HCT116 (cell line): ENCODE measurements around the gene BSPH1. TPM values are rescaled to one million over a fixed set of nuclear protein-coding genes. Genes with fewer than 3 reads are reported as not detected.

Source experiments
- ATAC-seq: fragments of 200-7000 bp; cut with Tn5 transposase; 2 replicates; pipeline ENCODE4 v1.9.1; 2020; ENCODE audit warnings: mild to moderate bottlenecking, moderate library complexity
- BruUV-seq: library from RNA; stranded (reverse); fragments of 400-500 nt; replicated peaks from 2 replicates; lab custom pipeline; 2021; lab: Mats Ljungman, UMichigan
- CTCF ChIA-PET: fragments of 300-600 bp; sonication (Branson Sonifier 250); formaldehyde crosslinking; loops from one replicate; lab custom pipeline; 2021; ENCODE audit warnings: antibody characterized with exemption; lab: Charles Lee
- POLR2A ChIA-PET: fragments of 300-600, 350-600 bp; sonication (Branson Sonifier 250); formaldehyde crosslinking; loops from one replicate; lab custom pipeline; 2021; ENCODE audit warnings: antibody characterized with exemption; lab: Charles Lee
- RAD21 ChIA-PET, 2 experiments: fragments of 300-600 bp; sonication (Branson Sonifier 250); formaldehyde crosslinking; loops; one replicate each; lab custom pipeline; 2023; ENCODE audit warnings: low total read pairs in 2 of 2; ENCODE audit not compliant: uncharacterized antibody in 2 of 2, unreplicated experiment in 2 of 2, low non-redundant PET in 1 of 2; lab: Charles Lee
- DNase-seq: peaks from one replicate; pipeline ENCODE4 v3.0.0-alpha.2; 2010; ENCODE audit warnings: low read depth, low spot score
- H2AFZ ChIP-seq: fragments of 200-600 bp; shearing (Covaris generic), sonication (generic); 2 replicates; pipeline ENCODE4 v1.6.1; 2017; ENCODE audit warnings: low read depth, mixed run types, mixed read lengths, antibody characterized with exemption, low read length; ENCODE audit not compliant: poor library complexity, severe bottlenecking
- H3K27ac ChIP-seq: 2 replicates; pipeline ENCODE4 v1.5.1; 2012; ENCODE audit warnings: low read depth, low read length
- H3K27me3 ChIP-seq: fragments of 200-600 bp; sonication (generic); 2 replicates; pipeline ENCODE4 v1.6.1; 2016; ENCODE audit warnings: mixed run types, low read length, mixed read lengths; ENCODE audit not compliant: insufficient read depth
- H3K36me3 ChIP-seq, 2 experiments: fragments of 200-500 bp in 1 of 2; fragments of 200-600 bp in 1 of 2; sonication (Bioruptor generic) in 1 of 2; sonication (generic) in 1 of 2; 2 replicates each; pipeline versions ENCODE4 v1.5.1 to v1.6.1; 2014 to 2016; ENCODE audit warnings: low read length in 2 of 2, inconsistent platforms in 1 of 2, mixed read lengths in 1 of 2, mixed run types in 1 of 2; ENCODE audit not compliant: insufficient read depth in 2 of 2, control insufficient read depth in 1 of 2
- H3K4me1 ChIP-seq, 2 experiments: fragments of 200-600 bp in 1 of 2; sonication (generic) in 1 of 2; 2 replicates each; pipeline versions ENCODE4 v1.5.1 to v1.6.1; 2012 to 2017; ENCODE audit warnings: low read length in 2 of 2, inconsistent platforms in 1 of 2, mild to moderate bottlenecking in 1 of 2, mixed read lengths in 1 of 2, mixed run types in 1 of 2, moderate library complexity in 1 of 2; ENCODE audit not compliant: insufficient read depth in 2 of 2, control insufficient read depth in 1 of 2
- H3K4me2 ChIP-seq: fragments of 200-600 bp; sonication (generic); 2 replicates; pipeline ENCODE4 v1.6.1; 2017; ENCODE audit warnings: mixed run types, low read length, mixed read lengths
- H3K4me3 ChIP-seq, 2 experiments: fragments of 200-600 bp in 1 of 2; sonication (generic) in 1 of 2; replicated peaks in 1 of 2; 2 replicates each; pipeline ENCODE4 v1.5.1; 2011 to 2016; ENCODE audit warnings: low read length in 2 of 2, control low read depth in 1 of 2, low read depth in 1 of 2, mild to moderate bottlenecking in 1 of 2, mixed read lengths in 1 of 2, mixed run types in 1 of 2
- H3K79me2 ChIP-seq: fragments of 200-600 bp; sonication (generic); 2 replicates; pipeline ENCODE4 v1.6.1; 2017; ENCODE audit warnings: mild to moderate bottlenecking, mixed run types, low read length, moderate library complexity, mixed read lengths; ENCODE audit not compliant: insufficient read depth
- H3K9ac ChIP-seq: fragments of 200-600 bp; sonication (generic); 2 replicates; pipeline ENCODE4 v1.6.1; 2016; ENCODE audit warnings: low read length, mixed read lengths
- H3K9me2 ChIP-seq: fragments of 200-600 bp; sonication (generic), shearing (Covaris generic); 2 replicates; pipeline ENCODE4 v1.6.1; 2017; ENCODE audit warnings: mixed run types, mild to moderate bottlenecking, moderate library complexity; ENCODE audit not compliant: insufficient read depth
- H3K9me3 ChIP-seq, 2 experiments: fragments of 200-500 bp in 1 of 2; fragments of 200-600 bp in 1 of 2; sonication (Bioruptor generic) in 1 of 2; sonication (generic) in 1 of 2; 2 replicates each; pipeline ENCODE4 v1.6.1; 2014 to 2017; ENCODE audit warnings: low read length in 2 of 2, mixed read lengths in 2 of 2, inconsistent platforms in 1 of 2, low read depth in 1 of 2, mild to moderate bottlenecking in 1 of 2, mixed run types in 1 of 2, moderate library complexity in 1 of 2; ENCODE audit not compliant: control insufficient read depth in 1 of 2, insufficient read depth in 1 of 2
- H4K20me1 ChIP-seq: fragments of 200-600 bp; sonication (generic), shearing (Covaris generic); 2 replicates; pipeline ENCODE4 v1.6.1; 2017; ENCODE audit warnings: mixed run types, mild to moderate bottlenecking, moderate library complexity; ENCODE audit not compliant: insufficient read depth
- ATF3 ChIP-seq: IDR thresholded peaks from 2 replicates; pipeline ENCODE4 v1.6.1; 2012
- CBX3 ChIP-seq: IDR thresholded peaks from 2 replicates; pipeline ENCODE4 v1.6.1; 2012; ENCODE audit warnings: low read depth
- CTCF ChIP-seq, 3 experiments: fragments of 200-600 bp in 1 of 3; sonication (generic) in 1 of 3; IDR thresholded peaks in 2 of 3; conservative IDR thresholded peaks in 1 of 3; 2 replicates each; pipeline ENCODE4 v1.5.1; 2012 to 2017; ENCODE audit warnings: low read depth in 2 of 3, low read length in 2 of 3, antibody characterized with exemption in 1 of 3, borderline replicate concordance in 1 of 3, control low read depth in 1 of 3, mild to moderate bottlenecking in 1 of 3, mixed read lengths in 1 of 3, mixed run types in 1 of 3, moderate library complexity in 1 of 3; ENCODE audit not compliant: insufficient read depth in 1 of 3
- ELF1 ChIP-seq: IDR thresholded peaks from 2 replicates; pipeline ENCODE4 v1.6.1; 2012; ENCODE audit warnings: low read depth, borderline replicate concordance
- RAD21 ChIP-seq: IDR thresholded peaks from 2 replicates; pipeline ENCODE4 v1.6.1; 2012; ENCODE audit warnings: low read depth, mild to moderate bottlenecking
- SP1 ChIP-seq: IDR thresholded peaks from 2 replicates; pipeline ENCODE4 v1.6.1; 2012; ENCODE audit warnings: low read depth
- ZFX ChIP-seq: fragments of 450-650 bp; IDR thresholded peaks from 2 replicates; pipeline ENCODE4 v1.6.1; 2017
- intact Hi-C: fragments of 100-400 bp; cut with micrococcal nuclease; formaldehyde crosslinking; loops from 2 replicates; pipeline ENCODE4 v1.10.0; 2022
- total RNA-seq: library from RNA; stranded (reverse); gene quantifications from one replicate; pipeline ENCODE4 v1.2.1, GENCODE V29; 2021; ENCODE audit not compliant: unreplicated experiment

The BSPH1 gene
- total RNA-seq, 1 experiment from 2014 or later, result not detected

DNA sequence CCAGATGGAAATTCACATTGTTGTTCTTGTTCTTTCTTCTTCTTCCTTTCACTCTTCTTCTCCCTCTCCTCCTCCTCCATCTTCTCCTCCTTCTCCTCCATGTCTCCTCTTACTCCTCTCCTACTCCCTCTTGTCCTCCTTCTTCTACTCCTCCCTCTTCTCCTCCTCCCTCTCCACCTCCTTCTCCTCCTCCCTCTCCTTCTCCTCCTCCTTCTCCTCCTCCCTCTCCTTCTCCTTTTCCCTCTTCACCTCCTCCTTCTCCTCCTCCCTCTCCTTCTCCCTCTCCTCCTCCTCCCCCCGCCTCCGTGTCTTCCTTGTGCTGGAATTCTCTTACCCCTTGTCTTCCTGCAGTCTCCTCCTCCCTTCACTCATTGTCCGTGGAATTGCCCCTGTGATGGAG lies 33.5 kb upstream of the BSPH1 start:
- no peak for ATAC-seq
- DNase-seq, result no peak
- H3K4me3 ChIP-seq, result no peak overlapping the region

More for the DNA sequence above, 33.5 kb upstream of the BSPH1 start:
- no peak overlapping the region for H2AFZ ChIP-seq
- H3K4me2 ChIP-seq, result no peak overlapping the region
- TF ChIP-seq RAD21 (no peak), CTCF (IDR thresholded peaks at IDR 0.05 in 2 of 3, conservative IDR thresholded peaks at IDR 0.05 in 1 of 3; ENCODE audit: borderline replicate concordance in 1 of 3, insufficient read depth in 1 of 3, low read depth in 2 of 3, low read length in 2 of 3) (no peak), CBX3 (no peak), ELF1 (no peak), SP1 (no peak), ZFX (no peak), ATF3 (no peak)
- TF ChIP-seq, all 23 proteins: peak for 0
- H3K9me2 ChIP-seq, result no peaks in the 10 kb centered on the region
- ChIA-PET RAD21 (no interaction called here), CTCF (no interaction called here), POLR2A (no interaction called here)
- H3K27me3 ChIP-seq, result peaks cover 17% of the 10 kb centered on the region; the same call in 1 of the 2 replicates
- no peaks in the 10 kb centered on the region for H3K9me3 ChIP-seq
- no peak overlapping the region for H3K27ac ChIP-seq
- intact Hi-C loops, result no loop called here
- no TSS peak for BruUV-seq
- no peaks in the 10 kb centered on the region for H3K4me1 ChIP-seq
- no peaks in the 10 kb centered on the region for H4K20me1 ChIP-seq
- no peaks in the 10 kb centered on the region for H3K36me3 ChIP-seq
- H3K9ac ChIP-seq, result no peak overlapping the region
- no peaks in the 10 kb centered on the region for H3K79me2 ChIP-seq
